ENCODE results near the gene DMXL1. TPM values are rescaled to one million over a fixed set of nuclear protein-coding genes. Genes with fewer than 3 reads are reported as not detected.
A peak's percentile ranks its signal among the peaks of the same experiment; 100 is the strongest.

The DMXL1 gene
- total RNA-seq, 3 donors from 2014 or later (not counting 1 experiment from before 2014, with no cell fraction given): 36.7 to 43.0 (median 39.9) TPM

GRCh38 chr5:119293516-119293829 lies 222.6 kb downstream of the DMXL1 start:
- no peak overlapping the region for H3K27ac ChIP-seq (ENCODE audit: low read length)
- no peak overlapping the region for H3K4me3 ChIP-seq (ENCODE audit: low read length)
- H3K4me1 Mint-ChIP-seq: peaks cover 62 to 69% of the 10 kb centered on the region in 2 donors
- H3K9me3 Mint-ChIP-seq: peaks cover 2% of the 10 kb centered on the region in 2 donors
- DNase-seq: no peak
- peak overlapping the region; percentile 74 to 89 for H3K27ac Mint-ChIP-seq
- H3K27me3 ChIP-seq (ENCODE audit: control insufficient read depth, insufficient read depth, low read length): no peaks in the 10 kb centered on the region
- peaks cover 19% of the 10 kb centered on the region for H3K4me1 ChIP-seq (ENCODE audit: control insufficient read depth, insufficient read depth, low read length)
- no peak overlapping the region for H3K4me3 Mint-ChIP-seq
- TF ChIP-seq CTCF (IDR thresholded peaks at IDR 0.05): no peak
- no peaks in the 10 kb centered on the region for H3K36me3 Mint-ChIP-seq
- no peaks in the 10 kb centered on the region for H3K27me3 Mint-ChIP-seq (ENCODE audit: low read depth in 2 of 2)
- no peaks in the 10 kb centered on the region for H3K9me3 ChIP-seq (ENCODE audit: control insufficient read depth, insufficient read depth, low read length)
- intact Hi-C loops (cut with micrococcal nuclease): no loop called here
- ATAC-seq: no peak
- no CpG with 5 or more reads among the region's 2 CpGs for WGBS (ENCODE audit: insufficient coverage)
- no peaks in the 10 kb centered on the region for H3K36me3 ChIP-seq (ENCODE audit: control insufficient read depth, insufficient read depth, low read length)

Other genes starting within 250 kb of the DMXL1 start
- 1 to 10 TPM; 3.7 to 6.0 (median 4.1) TPM for gene DTWD2, start 82.5 kb upstream of the DMXL1 start, total RNA-seq